Measurements from ENCODE around the gene OR10V1.

- no peak for TF ChIP-seq CTCF (IDR thresholded peaks at IDR 0.05)
- TF ChIP-seq REST (IDR thresholded peaks at IDR 0.05; ENCODE audit: insufficient read depth in 1 of 2, low read depth in 2 of 2, low read length in 1 of 2): no peak
- TF ChIP-seq POLR2AphosphoS5 (IDR thresholded peaks at IDR 0.05; ENCODE audit: low read depth, low read length): no peak
- peak; percentile 50; the same call in 1 of the 2 replicates for TF ChIP-seq SIN3A (IDR thresholded peaks at IDR 0.05; ENCODE audit: borderline replicate concordance, insufficient read depth, low read depth, low read length)
Observed at GRCh38 chr11:59754859-59755700, 41.4 kb upstream of the OR10V1 start, which contains the start of gene STX3.
